CD4-positive, alpha-beta T cell treated with Interleukin-17A for 1 hour (primary cell): ENCODE results near the gene HOXA11.

ENCODE experiments used
- DNase-seq: peaks from one replicate; pipeline ENCODE4 v3.0.0-alpha.2; 2020

The HOXA11 gene

GRCh38 chr7:27144781-27145164 is 40.3 kb downstream of the HOXA11 start:
- no peak for DNase-seq

DNA sequence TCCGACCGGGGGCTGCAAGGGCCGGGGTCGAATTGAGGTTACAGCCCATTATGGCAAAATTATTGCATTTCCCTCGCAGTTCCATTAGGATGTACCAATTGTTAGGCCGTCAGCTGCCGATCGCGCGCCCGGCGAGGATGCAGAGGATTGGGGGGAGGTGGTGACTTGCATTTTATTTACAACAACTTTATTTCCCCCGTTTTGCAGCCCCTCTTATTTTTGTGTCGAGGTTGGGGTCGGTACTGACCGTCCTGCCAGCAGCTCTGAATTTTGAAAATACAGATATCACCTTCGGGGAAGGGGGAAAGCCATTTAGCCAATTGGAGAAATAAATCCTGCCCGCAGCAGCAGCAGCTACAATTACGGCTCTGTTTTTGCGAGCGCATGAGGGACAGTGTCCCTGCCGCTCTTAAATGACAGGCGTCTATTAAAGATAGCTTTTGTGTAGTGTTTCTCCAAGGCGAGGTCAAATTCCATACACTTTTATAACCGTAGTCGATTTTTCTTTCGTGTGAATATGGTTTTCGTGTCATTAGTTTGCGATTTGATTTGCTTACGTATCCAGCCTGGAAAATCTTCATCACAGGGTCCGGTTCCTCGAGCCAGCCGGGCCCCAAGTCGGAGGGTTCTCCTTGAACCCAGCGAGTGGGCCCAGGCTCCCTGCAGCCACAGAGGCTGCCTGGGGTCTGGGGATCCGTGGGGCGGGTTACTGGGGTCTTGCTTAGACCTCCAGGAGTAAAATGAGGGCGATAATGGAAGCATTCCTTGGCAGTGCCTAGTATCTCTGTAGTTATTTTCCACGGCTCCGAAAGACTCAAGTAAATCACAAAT is 40.9 kb downstream of the HOXA11 start:
- no peak for DNase-seq

- no peak for DNase-seq
Observed at GRCh38 chr7:27143023-27143949, 41.7 kb downstream of the HOXA11 start, which contains the start of gene HOXA5. TSS of gene HOXA5 (minus strand) at chr7:27143681. CDS start at chr7:27143607, 74 bp downstream.

GRCh38 chr7:27142580-27143022 is 42.4 kb downstream of the HOXA11 start:
- DNase-seq: no peak

GRCh38 chr7:27141923-27142579 is 43.0 kb downstream of the HOXA11 start:
- DNase-seq: no peak

GRCh38 chr7:27141137-27141922 is 43.7 kb downstream of the HOXA11 start:
- DNase-seq: no peak

- DNase-seq: no peak
Observed at GRCh38 chr7:27140126-27140857, 44.7 kb downstream of the HOXA11 start.

DNA sequence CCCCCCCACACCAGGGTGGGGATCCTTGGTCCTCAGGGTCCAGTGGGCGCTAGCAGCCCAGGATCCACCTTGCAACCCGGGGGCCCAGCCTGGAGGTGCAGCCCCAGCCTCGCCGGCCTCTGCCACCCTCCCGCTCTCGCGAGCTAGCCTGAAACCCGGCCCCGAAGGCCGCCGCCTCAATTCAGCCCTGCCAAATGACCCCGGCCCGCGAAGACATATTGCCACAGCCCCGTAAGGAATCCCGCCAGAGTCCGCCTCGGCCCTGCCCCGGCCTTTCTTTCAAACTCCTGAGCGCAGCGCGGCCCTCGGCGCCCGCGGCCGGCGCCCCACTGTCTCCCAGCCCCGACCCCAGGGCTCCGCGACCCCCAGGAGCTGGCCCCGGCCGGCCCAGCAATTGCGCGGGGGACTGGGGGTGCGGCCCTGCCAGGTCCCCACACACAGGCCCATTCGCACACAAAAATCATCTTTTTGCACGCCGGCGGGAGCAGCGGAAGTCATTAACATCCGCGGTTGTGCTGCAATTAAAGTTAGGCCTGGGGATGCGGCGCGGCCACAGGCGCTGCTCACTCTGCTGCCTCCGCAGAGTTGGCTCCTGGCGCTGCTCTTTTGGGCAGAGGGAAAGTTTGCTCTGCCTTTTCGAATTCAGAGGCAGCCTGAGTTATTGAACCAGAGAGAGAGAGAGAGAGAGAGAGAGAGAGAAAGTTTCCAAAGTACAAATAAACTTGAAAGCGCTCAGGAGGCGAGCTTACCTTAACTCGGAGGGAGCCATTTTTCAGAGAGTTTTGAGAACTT is 45.5 kb downstream of the HOXA11 start:
- DNase-seq: no peak

- no peak for DNase-seq
Observed at GRCh38 chr7:27138985-27139333, 46.1 kb downstream of the HOXA11 start.

DNA sequence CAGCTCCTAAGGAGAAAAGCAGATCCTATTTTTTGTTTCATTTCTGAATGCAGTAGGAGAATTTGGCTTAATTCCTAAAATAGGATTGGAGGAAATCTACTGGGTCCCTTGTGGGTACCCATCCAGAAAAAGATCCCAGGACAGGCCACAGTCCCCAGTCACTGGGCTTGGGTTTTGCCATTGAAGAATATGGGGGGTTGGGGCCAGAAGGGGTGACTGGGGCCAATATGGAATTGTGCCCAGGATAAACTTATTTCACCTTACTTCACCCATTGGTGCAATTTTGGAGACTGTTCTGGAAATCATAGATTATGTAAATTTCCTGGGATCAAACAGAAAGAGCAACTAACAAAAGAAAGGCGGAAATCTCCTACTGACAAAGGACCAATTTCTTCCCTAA is 46.6 kb downstream of the HOXA11 start:
- DNase-seq: no peak

DNA sequence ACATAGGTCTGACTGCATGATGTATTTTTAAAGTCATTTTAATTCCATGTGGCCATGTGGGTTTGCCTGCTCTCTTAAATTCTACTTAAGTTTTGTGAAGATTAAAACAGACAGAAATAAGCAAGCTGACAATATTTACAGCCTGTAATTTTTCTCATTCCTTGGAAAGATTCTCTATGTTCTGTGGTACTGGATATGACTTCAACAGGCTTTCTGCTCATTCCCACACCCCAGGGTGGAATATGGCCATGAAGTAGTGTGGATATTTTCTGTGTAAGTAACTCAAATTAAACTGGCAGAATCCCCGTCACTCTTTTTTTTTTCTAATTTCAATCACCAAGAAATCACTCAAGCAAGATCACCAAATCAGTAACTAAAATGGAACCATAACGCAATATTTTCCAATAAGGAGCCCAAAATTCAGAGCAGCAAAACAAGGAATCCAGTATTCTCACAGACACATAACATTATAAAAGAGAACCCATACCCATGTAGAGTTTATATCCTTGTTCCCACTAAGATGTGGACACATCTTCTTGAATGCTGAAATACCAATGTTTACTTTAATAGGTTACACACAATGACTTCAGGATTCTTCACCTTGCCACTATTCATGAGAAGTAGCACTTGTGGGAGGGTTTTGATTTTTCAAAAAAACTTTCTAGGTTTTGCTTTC is 47.3 kb downstream of the HOXA11 start:
- DNase-seq: no peak

DNA sequence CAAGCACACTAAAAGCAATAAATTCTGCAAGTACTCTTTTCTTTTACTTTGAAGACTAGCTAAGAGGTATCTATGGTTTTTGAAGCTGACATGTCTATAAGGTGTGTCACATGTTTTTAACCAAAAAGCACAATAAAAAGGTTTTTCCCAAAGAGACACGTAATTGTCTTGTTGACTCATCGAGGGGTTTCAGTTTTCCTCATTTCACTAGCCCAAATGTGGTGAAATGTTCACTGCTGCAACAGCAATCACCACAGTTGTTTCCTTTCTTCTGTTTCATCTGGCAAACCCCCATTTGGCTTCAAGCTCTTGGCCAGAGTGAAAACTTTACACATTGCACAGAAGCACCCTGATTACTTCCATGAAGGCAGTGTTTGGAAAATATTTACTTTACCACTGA is 50.6 kb downstream of the HOXA11 start:
- DNase-seq: no peak

DNA sequence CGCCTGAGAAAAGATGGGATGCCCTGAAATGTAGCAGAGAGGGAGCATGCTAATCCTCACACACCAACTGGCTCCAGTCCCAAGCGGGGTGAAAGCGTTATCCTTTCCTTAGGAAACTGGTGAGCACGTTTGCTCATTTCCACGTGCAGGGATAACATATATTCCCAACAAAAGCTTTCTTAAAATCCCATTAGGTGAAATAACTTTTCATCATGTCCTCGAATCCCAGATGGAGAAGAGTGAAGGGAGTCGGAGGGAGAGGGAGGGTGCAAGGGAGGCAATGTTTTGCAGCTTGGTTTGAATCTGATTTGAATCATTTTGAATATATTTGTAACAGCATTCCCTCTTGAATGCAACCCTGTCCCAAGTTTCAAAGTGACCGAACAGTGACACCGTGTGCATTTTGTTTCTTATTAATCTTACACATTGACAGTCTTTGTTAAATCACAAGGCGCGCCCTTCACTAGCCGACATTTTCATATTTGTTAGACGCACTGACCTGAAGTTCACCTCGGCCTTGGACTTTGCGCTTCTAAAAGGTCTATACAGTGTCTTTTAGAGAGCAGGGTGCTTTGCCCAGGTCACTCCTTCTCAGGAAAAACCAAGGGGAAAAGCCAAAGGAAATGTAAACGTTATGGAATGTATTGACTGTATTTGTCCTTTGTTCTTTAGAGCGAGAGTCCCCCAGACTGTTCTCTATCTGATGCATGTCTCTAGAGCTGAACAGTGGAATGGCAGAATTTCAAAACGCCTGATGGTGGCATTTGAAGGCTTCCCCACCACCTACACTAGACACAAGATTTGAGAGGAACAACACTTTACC is 51.4 kb downstream of the HOXA11 start:
- DNase-seq: no peak

GRCh38 chr7:27132978-27133377 is 52.1 kb downstream of the HOXA11 start:
- no peak for DNase-seq

- no peak for DNase-seq
Observed at GRCh38 chr7:27132214-27132613, 52.8 kb downstream of the HOXA11 start.

DNA sequence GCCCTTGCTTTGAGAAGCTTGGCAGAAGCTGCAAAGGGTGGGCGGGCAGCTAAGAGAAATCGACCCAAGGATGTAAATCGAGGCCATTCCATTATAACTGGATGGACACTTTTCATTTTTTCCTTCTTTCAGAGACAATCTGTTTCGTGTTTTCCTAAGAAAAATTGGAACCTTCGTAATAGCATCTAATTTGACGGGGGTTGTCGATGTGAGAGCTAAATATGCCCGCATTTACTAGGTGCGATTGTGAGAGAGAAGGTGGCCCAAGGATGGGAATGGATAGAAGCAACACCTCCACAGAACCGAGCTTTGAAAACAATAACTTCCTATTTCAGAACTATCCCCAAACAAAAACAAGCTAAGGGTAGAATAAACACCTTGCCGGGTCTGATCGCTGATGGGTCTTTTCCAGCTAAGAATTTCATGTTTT is 53.6 kb downstream of the HOXA11 start:
- no peak for DNase-seq
